Keratinocyte (primary cell): ENCODE measurements around the gene MYCBP2.

ENCODE experiments used
- CTCF ChIP-seq, 3 experiments: IDR thresholded peaks in 1 of 3; conservative IDR thresholded peaks in 1 of 3; optimal IDR thresholded peaks in 1 of 3; 2 replicates in 2 of 3; 3 replicates in 1 of 3; pipeline versions ENCODE3 to v1.5.1; 2011; ENCODE audit warnings: low read length in 3 of 3, mild to moderate bottlenecking in 3 of 3, moderate library complexity in 2 of 3, control low read depth in 1 of 3, inconsistent platforms in 1 of 3; ENCODE audit not compliant: insufficient read depth in 2 of 3; ENCODE audit errors: extremely low read depth in 1 of 3
- EZH2 ChIP-seq: IDR thresholded peaks from one replicate; pipeline ENCODE4 v1.6.1; 2012; ENCODE audit warnings: inconsistent platforms, mild to moderate bottlenecking, low read length, moderate library complexity

- TF ChIP-seq CTCF (optimal IDR thresholded peaks at IDR 0.05 in 1 of 3, IDR thresholded peaks at IDR 0.05 in 1 of 3, conservative IDR thresholded peaks at IDR 0.05 in 1 of 3; ENCODE audit: extremely low read depth in 1 of 3, insufficient read depth in 2 of 3, low read length in 3 of 3), result no peak
- TF ChIP-seq EZH2, result no peak
Measured at GRCh38 chr13:77001963-77002587, 324.8 kb downstream of the MYCBP2 start.
